ENCODE results near the gene TARS2.

DNA sequence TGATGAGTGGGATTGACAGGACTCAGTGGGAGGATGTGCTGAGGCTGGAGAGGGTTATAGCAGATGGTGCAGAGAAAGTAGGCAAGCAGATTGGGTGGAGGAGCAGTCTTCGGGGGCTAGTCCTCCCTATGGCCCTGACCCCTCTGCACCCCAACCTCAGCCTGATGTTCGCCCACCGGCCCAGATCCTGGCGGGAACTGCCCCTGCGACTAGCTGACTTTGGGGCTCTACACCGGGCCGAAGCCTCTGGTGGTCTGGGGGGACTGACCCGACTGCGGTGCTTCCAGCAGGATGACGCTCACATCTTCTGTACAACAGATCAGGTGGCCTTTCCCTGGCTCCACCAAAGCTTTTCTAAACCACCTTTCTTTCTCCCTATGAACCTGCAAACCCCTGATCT is 11.1 kb downstream of the TARS2 start:
- no peak for TF ChIP-seq NFIC (IDR thresholded peaks at IDR 0.05)
- no peak for TF ChIP-seq TAF1 (IDR thresholded peaks at IDR 0.05; ENCODE audit: low read depth)
- TF ChIP-seq YY1 (IDR thresholded peaks at IDR 0.05; ENCODE audit: low read depth) = no peak
- TF ChIP-seq RAD21 (IDR thresholded peaks at IDR 0.05; ENCODE audit: low read depth) = no peak
